Dedifferentiated amniotic fluid mesenchymal stem cell (primary cell): ENCODE data around the gene NUDT3.

Experiments
- DNase-seq: peaks from one replicate; pipeline ENCODE4 v3.0.0-alpha.2; 2016; ENCODE audit errors: extremely low spot score

The NUDT3 gene

GRCh38 chr6:34322732-34323131 is 69.7 kb downstream of the NUDT3 start:
- DNase-seq = no peak

GRCh38 chr6:34321821-34322220 is 70.6 kb downstream of the NUDT3 start:
- no peak for DNase-seq

GRCh38 chr6:34319471-34319885 is 73.0 kb downstream of the NUDT3 start:
- DNase-seq = no peak

DNA sequence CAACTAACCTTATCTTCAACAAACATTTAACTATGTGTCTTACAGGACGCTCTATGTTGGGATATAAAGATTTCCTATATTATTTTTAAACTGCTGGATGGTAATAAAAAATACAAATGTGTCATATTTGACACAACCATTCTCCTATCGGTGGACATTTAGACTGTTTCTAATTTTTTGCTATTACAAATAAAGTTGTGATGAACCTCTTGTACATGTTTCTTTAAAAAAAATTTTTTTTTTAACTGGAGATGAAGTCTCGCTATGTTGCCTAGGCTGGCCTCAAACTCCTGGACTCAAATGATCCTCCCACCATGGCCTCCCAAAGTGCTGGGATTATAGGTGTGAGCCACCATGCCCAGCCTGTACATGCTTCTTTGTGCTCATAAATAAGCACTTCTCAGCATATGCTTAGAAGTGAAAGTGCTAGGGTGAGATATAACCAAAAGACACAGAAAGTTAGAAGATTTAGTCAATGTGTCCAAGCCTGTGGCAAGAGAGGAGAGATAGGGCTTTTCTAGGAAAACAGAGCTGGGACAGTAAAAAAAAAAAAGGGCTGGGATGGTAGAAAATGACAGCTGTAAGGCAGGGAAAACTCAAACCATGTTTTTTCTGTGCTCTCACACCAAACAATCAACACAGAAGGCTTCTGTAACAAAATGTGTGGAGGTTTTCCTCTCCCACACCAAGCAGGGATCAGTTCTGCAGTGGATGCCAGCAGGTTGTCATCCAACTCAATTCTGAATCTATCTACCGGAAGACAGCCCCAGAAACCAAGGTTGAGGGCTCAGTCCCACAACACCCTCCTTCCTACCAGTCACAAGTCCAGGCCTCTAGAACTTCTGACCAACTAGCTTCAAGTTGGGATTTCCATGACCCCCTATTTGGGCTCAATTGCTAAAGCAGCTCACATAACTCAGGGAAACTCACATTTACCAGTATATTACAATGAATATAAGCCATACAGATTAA is 73.7 kb downstream of the NUDT3 start:
- DNase-seq = no peak

DNA sequence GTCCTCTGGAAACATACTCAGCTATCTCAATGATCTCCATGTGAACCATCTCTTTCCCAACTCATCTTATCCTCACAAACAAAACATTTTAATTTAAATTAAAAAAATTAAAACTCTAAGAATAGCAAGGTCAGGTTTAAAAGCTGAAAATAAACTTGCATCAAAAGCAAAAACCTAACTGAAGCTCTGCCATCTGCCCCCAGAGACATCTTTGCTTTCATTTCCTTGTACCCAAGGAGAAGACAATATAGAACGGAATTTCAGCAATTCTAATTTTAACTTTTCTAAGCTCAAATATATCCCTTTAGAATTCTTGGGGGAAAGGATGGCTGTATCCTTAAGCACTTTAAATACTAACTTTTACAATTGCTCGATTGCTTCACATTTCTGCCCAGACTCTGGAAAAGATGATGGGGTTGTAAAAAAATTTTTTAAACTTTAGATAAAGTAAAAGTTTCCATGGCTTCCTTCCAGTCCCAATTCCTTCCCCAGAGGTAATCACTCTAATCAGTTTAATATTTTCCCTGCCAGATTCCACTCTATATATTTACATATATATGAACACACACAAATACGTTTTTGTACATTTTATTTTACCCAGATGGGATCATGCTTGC is 74.5 kb downstream of the NUDT3 start:
- DNase-seq = peak; percentile 32

GRCh38 chr6:34317172-34317477 is 75.3 kb downstream of the NUDT3 start:
- DNase-seq = no peak

- DNase-seq = no peak
Observed at GRCh38 chr6:34316431-34317171, 75.9 kb downstream of the NUDT3 start.

GRCh38 chr6:34315780-34316179 is 76.7 kb downstream of the NUDT3 start:
- DNase-seq = no peak

DNA sequence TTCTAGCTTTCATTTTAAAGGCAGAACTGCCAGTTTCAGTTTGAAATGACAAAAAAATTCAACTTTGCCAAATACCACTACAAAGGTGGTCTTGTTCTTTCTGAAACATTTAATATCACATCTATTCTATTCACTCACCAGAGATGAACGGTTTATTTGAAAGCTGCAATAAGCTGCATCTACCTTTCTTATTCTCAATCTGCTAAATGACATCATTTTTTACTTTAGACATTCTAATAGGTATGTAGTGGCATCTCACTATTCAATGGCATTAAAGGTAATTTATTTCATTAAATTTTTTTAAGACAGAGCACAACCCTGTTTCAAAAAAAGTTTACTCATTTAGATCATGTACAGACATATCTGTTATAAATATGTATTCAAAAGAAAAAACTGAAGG is 77.2 kb downstream of the NUDT3 start:
- no peak for DNase-seq

- DNase-seq = no peak
Observed at GRCh38 chr6:34312259-34312658, 80.2 kb downstream of the NUDT3 start.

DNA sequence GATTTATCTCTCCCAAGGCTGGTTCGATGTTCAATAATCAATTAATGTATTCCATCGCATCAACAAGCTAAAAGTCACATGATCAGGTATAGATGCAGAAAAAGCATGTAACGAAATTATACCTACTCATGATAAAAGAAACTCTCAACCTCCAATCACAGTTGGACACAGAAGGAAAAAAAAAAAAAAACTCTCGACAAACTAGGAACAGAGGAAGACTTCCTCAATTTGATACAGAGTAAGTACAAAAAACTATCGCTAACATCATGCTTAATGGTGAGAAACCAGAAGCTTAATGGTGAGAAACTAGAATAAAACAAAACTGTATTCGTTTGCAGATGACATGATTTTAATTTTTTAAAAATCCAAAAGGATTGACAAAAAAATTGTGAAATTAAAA is 81.7 kb downstream of the NUDT3 start:
- no peak for DNase-seq

DNA sequence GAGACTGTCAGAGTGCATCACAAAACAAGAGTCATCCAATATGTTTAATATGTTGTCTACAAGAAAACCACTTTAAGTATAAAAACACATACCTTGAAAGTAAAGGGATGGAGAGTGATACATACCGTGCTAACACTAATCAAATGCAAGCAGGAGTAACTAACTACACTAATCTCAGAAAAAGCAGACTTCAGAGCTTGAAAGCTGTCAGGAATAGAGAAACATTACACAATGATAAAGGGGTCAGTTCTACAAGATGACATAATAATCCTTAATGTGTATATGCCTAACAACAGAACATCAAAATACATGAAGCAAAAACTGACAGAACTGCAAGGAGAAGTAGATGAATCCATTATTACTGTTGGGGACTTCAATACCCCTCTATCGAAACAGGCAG is 84.0 kb downstream of the NUDT3 start:
- DNase-seq = no peak

- no peak for DNase-seq
Observed at GRCh38 chr6:34305982-34306708, 86.3 kb downstream of the NUDT3 start.

- DNase-seq = no peak
Observed at GRCh38 chr6:34305497-34305896, 87.0 kb downstream of the NUDT3 start.

DNA sequence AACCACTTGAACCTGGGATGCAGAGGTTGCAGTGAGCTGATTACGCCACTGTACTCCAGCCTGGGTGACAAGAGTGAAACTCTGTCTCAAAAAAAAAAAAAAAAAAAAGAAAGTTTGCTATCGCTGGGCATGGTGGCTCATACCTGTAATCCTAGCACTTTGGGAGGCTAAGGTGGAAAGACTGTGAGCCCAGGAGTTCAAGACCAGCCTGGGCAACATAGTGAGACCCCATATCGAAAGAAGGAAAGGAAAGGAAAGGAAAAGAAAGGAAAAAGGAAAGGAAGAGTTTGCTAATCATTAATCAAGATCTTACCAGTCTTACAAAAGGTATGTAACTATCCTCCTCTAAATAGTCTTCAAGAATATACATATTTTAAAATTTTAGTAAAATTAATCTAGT is 88.3 kb downstream of the NUDT3 start:
- no peak for DNase-seq

GRCh38 chr6:34302929-34303328 is 89.5 kb downstream of the NUDT3 start:
- DNase-seq = no peak

GRCh38 chr6:34301408-34301807 is 91.1 kb downstream of the NUDT3 start:
- no peak for DNase-seq

DNA sequence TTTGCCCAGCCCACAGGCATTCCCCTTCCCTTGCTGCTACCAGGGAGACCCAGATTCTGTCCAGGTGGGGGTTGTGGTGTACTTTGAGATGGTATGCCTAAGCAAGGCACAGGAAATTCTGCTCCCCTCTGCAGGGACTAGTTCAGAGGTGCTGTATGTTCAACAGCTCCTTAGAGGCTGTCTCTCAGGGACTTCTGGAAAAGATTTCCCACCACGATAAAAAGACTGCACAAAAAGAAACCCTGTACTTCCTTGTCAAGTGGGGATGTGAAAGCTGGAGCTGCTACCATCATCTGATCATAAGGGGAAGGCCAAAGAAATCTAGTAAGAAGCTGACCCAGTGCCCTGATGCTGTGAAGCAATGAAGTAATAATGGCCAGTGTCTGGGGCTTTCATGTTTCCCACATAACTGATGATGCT is 92.1 kb downstream of the NUDT3 start:
- DNase-seq = no peak

DNA sequence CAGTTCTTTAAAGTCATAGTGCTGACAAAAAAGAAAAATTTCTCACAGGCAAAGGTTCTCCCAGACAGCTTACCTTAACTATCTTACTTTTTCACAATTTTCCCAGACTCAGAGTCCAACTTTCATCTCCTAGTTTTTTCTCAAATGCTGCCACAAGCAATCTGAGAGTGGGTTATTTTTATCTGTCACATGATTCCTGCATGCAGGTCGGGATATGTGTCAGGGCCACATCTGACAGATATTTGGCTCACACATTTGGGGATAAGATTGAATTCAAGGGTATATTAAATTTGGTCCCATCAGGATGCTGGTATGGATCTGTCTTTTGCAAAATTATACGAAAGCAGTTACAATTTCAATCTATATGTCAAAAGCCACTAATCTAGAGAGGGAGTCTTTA is 93.5 kb downstream of the NUDT3 start:
- no peak for DNase-seq

GRCh38 chr6:34295721-34296120 is 96.7 kb downstream of the NUDT3 start:
- no peak for DNase-seq

GRCh38 chr6:34292954-34293353 is 99.5 kb downstream of the NUDT3 start:
- no peak for DNase-seq

- no peak for DNase-seq
Observed at GRCh38 chr6:34289137-34289536, 103.3 kb downstream of the NUDT3 start.
